GM21529 (cell line): ENCODE measurements around the gene CSAD.
"Not testable (repeated sequence)": the region's sequence is repeated elsewhere in the genome, so short reads cannot be mapped to it uniquely, and the experiment has no call there.

Source experiments
- ATAC-seq: cut with Tn5 transposase; IDR thresholded peaks from one replicate; pipeline ENCODE4 v1.9.1; 2021; ENCODE audit not compliant: unreplicated experiment

The CSAD gene

DNA sequence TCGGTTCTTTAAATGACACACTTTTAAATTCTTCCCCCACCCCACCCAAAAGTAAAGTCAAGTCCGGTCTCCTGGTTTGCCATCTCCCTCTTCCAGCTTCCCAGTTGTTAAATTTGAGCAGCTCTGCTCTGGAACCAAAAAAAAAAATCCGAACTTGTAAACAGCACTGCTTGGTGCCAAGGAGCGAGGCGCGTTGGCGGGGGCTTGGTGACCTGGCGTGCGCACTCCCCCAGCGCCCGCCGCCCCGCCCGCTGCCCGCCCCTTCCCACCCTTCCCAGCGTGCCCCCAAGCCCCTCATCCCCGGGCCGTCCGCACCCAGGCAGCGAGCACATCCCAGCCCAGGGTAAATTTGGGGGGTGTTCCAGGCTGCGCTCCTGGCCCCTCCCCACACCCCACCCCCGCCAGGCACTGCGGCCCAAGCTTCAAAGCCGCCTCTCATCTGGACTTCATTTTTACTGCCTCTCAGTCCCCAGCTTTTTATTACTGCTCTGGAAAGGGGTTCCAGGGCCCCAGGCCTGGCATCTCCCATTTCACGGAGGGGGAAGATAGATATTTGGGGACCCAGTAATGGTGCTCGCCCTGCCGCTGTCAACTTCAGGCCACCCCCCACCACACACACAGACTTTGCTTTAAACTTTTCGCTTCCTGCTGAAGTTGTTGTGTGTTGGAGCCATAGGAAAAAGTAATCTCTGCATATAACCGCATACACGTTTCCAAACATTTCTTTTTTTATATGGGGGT, 38.0 kb upstream of the CSAD start:
- ATAC-seq: no peak

DNA sequence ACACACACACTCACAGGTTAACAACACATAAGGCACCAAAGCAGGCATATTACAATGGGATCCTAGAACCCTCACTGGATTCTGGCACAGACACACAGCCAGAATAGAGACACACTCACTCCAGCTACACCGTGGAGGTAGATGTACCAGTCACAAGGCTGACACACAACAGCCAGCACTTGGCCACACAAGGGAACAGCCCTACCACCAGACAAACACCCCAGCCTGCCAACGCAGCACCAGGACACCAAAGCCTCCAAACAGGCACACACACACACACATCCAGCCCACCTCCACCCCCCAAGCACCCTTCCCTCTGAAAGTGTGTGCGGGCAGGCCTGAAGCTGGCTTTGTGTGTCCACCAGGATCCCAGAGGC, 37.2 kb upstream of the CSAD start:
- no peak for ATAC-seq

DNA sequence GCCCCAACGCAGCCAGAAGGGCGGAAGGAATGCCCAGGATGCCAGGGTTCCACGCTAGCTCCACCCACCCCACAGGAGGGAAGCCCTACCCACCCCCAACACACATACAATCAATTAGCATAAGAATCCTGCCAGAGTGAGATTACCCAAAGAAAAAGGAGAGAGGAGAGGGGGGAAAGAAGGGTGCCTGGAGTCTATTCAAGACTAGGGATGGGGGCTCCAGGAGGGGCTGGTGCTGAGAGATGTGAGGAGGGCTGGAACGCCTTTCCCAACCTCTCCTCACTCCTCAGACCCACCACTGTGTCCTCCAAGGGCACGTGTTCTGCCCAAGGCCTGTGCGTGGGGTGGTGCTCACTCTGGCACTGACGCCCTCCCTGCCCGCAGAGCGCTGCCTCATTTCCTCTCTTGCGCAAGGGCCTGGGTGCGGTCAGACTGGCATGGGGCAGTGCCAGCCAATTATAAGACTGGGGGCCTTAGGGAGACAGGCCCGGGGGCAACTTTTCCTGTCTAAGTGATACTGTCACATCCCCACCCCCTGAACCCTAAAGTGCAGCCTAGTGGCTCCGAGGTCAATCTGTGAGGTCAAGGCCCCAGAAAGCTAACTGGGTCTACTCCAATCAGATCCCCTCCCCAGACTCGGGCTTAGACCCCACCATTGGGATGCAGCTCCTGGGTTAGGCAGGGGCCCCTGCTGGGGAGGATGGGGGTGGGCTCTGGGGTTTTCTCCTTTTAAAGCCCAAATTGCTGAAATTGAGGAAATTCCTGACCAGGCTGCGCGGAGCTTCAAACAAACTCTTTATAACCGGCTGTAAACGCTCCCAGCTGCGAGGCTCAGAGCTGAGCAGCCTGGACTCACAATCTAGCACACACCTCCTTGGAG, 36.6 kb upstream of the CSAD start:
- no peak for ATAC-seq

DNA sequence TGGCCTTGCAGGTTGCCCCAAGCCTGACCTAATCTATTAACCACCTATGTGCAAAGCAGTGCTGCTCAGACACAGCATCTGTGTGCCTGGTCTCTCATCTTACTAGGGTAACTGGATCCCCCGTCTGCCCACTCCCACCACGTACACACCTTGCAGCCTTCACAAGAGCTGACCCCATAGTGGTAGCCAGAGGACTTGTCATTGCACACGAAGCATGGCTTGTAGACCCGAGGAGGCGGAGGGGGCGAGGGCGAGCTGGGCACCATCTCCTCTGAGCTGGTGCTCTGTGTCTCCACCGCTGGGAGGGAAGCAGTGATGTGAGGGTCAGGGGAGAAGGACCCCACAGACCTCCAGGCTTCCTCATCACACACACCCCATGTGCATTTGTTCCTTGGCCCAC, 34.8 kb upstream of the CSAD start:
- no peak for ATAC-seq

DNA sequence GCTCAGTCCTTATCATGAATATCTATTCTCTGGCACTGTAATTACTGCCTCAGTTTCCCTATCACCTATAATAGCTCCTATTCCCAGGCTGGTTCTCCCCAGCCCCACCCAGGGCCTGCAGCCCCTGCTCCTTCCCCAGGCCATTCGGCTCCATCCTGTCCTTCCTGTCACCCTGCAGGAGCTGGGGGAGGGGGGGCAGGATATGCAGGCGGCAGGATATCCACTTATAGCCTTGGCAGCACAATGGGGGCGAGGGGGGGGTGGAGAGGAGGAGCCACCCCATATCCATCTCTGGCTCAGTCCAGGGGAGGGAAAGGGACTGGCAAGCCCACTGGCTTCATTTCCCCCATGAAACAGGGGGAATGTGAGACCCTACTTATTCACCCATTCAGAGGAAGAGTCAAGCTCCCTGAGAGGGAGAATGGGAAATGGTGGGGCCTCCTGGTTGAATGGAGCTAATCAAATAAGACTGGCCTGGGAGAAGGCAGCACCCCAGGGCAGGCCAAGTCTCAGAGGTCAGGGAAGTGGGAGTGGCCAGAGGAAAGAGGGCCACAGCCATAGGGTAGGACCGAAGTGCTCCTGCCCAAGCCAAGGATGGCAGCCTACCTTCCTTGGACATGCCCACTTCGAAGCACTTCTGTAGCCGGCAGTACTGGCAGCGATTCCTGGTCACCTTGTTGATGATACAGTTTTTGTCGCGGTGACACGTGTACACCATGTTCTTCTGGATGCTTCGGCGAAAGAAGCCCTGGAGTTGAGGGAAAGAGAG, 34.1 kb upstream of the CSAD start:
- ATAC-seq: no peak

DNA sequence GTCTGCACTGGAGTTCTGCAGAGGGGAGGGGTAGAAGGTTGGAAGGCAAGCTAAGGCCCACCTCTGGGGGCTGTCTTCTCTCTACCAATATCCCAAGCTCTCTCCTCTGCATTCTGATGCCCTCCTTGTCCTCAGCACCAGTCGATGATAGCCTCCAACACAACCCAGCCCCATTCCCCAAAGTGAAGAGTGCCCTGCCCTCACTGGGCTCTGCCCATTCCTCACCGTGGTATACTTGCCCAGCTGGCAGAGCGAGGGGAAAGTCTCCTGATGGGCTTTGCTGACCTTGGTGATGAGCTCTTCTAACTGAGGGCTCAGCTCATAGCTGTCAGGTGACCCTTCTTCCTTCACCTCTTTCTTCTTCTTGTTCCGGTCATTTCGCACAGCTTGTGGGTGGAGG, 33.5 kb upstream of the CSAD start:
- no peak for ATAC-seq

DNA sequence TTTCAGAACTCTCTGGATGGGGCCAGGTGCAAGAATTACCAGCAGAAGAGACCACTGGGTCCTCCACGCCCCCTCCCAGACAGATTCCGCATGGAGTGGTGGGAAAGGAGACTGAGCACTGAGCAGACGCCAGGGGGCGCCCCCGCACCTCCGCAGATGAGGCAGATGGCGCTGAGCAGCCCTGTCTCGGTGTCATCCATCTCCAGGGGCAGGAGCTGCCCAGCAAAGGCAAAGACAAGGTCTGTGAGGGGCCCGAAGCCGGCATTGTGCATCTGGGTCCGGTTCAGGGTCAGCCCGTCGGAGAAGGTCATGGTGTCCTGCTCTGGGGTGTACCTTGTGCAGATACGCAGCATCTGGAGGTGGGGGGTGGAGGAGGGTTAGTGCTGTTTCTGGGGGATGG, 32.6 kb upstream of the CSAD start:
- ATAC-seq: no peak

DNA sequence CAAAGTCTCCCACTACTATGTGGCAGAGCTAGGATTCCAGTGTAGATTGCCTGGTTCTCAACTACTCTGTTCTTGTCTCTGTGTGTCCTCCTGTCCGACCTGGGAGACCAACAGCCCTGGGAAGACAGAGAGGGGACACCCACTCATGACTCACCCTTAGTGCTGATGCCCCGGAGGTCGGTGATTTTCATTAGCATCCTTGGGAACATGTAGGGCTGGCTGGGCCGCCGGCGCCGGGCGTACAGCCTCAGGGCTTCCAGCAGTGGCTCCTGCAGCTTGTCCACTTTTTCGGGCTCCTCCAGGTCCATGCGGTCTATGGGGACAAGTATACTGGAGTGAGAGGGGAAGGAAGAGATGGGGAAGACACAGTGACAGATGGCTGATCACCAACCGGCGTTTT, 32.2 kb upstream of the CSAD start:
- ATAC-seq: no peak

DNA sequence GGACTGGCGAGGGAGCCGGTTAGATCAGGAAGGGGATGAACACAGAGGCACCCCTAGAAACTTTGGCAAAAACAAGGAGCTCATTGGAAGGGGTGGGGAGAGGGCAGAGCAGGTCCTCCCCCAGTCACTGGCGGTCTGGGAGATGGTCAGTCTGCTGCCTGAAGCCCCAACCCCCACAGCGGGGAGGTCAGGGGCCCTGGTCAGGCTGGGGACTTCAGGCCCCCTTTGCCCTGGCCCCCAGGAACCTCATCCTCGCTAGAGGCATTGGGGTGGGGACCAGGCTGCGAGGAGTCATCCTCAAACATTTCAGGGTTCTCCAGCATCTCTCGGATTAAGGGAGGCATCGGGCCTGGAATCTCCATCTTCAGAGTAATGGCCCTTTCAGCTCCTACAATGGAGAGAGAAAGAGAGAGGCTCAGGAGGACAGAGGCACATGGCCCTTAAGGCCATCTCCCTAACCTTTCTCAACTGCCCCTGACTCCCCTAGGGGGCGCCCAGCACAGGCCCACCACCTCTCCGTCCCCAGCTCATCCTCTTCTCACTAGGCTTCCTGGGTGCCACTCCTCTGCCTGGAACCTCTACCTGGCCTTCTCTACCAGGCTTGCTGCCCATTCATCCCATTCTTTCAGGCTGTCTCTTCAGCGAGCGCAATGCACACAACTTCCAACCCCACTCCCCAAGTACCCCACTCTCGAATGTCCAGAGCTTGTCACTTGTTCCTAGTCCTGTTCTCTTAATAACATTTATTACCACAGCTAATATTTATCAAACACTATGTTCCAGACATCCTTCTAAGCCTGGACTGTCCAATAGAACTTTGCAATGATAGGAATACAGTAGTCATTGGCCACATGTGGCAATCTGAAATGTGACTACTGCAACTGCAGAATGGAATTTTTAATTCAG, 31.0 kb upstream of the CSAD start:
- no peak for ATAC-seq

DNA sequence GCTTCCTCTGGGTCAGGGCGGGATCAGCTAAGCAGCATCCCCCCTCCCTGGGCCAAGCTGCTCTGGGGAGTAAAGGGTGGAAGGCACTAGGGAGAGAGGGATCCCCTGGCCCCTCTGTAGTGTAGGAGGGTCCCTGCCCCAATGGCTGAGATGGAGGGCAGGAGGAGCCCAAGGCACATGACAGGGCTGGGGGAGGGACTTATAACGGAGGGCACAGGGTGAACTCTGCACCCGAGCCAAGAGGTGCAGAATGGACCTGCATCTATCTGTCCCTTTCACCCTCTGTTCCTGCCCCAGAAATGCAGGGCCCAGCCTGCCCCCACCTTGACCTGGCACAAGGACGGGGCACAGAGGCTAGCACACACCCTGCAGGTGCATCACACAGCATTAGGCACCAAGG, 30.1 kb upstream of the CSAD start:
- ATAC-seq: no peak

DNA sequence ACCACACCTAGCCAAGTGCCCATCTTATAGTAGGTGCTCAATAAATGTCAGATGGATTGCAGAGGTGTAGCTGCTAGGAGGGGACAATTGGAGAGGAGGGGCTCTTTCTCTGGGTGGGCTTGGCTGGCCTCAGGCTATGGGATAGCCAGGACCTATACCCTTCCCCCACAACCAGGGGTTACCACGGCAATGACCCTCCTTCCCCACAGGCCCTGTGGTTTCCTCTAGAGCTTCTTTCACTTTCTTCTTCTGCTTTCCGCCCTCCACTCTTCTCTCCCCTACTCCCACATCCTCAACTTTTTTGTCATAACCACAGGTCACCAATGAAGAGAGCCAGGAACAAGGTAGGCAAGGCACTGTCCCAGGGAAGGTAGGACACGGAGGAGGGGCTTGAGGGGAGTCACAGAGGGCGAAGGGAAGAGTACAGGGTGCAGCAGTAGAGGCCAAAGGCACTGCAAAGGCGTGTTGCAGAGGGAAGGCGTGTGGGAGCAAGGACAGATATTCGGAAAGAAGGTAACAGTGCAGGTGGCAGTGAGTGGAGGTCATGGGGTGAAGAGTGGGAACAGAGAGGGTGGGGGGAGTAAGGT, 28.2 kb upstream of the CSAD start:
- ATAC-seq: peak; percentile 40

DNA sequence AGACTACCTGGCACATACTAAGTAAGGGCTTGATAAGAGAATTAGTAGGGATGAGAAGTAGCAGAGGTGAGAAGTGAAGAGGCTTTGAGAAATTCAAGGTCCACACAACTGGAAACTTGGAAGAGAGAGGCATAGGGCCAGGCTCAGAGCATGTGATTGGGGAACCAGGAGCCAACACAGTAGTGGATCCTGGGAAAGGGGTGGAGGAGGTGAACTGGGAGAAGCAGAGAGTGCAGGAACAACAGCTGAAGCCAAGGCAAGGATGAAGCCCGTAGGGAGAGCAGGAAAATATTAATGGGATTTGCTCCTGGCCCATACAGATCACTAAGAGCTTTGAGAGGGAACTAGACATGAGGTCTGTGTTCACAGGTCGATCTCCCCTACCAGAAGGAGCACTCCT, 27.7 kb upstream of the CSAD start:
- ATAC-seq: no peak

DNA sequence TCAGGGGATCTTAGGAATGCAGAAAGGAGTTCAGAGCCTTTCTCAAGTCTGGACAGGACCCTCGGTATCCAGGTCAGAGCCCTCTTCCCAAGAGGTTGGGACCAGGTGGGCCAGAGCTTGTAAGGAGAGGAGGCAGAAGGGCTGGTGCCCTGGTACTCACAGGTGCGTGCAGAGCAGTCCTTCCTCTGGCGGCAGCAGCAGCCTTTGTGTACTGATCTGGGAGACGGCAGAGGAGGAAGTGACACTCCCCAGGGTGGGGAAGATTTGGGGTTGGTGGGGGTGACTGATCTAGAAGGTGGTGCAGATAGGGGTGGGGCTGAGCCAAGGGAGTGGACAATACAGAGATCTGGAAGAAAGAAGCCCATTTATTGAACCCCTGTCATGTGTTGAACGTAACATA, 26.3 kb upstream of the CSAD start, which contains the start of gene ITGB7:
Gene ITGB7, minus strand, starts transcription at position 210 of the 400 bp plus-strand sequence. CDS start 6,808 bp downstream, outside the sequence.
- peak; percentile 46 for ATAC-seq

DNA sequence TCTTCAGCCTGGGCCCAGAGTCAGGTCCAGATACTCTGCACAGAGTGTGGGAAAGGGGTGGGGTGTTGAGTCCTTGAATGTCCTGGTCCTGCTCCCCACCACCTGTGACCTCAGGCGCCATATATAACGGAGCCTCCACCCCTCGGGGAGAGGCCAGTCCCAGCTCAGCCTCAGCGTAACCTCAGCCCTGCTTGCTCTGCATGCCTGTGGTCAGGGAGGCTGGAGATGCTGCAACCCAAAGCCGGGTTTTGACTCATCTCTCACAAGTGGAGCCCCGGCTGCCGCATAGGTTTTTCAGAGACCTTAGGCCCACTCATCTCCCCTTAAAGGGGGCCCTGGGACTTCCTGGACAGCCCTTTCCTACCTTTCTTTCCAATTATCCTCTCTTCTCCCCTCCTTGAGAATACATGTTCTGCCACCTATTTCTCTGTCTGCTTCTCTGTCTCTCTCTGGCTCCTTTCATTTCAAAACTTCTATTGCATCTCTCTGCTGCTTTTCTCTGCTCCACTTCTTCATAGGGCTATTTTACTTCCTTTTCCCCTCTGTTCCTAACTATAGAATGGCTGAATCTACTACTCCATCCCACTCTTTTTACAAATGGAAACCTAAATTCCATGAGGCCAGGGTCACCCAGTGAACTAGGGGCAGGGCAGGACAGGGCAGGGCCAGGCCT, 25.2 kb upstream of the CSAD start:
- ATAC-seq: peak; percentile 71

DNA sequence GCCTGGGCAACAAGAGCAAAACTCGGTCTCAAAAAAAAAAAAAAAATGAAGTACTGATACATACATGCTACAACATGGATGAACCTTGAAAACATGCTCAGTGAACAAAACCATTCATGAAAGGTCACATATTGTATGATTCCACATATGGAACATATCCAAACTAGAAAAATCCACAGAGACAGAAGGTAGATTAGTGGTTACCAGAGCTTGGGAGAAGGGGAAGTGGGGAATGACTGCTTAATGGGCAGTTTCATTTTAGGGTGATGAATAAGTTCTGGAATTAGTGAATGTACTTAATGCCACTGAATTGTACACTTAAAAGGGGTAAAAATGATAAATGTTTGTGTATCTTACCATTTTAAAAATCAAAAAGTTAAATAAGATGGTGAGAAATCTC, 23.6 kb upstream of the CSAD start:
- ATAC-seq: no peak

DNA sequence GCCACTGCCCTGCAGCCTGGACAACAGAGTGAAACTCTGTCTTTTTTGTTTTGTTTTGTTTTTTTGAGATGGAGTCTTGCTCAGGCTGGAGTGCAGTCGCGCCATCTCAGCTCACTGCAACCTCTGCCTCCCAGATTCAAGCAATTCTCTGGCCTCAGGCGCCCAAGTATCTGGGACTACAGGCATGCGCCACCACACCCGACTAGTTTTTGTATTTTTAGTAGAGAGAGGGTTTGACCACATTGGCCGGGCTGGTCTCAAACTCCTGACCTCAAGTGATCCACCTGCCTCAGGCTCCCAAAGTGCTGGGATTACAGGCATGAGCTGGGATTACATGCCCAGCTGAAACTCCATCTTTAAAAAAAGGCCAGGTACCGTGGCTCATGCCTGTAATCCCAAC, 21.6 kb upstream of the CSAD start:
- not testable (repeated sequence) for ATAC-seq

DNA sequence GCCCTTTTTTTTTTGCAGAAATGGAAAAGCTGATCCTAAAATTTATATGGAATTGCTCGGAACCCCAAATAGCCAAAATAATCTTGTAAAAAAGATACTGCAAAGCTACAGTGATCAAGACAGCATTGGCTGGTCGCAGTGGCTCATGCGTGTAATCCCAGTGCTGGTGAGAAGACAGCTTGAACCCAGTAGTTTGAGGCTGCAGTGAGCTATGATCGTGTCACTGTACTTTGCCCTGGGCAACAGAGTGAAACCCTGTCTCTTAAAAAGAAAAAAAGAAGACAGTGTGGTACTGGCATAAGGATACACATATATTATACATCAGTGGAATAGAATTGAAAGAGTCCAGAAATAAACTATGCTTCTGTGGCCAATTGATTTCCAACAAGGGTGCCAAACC, 20.9 kb upstream of the CSAD start:
- no peak for ATAC-seq

DNA sequence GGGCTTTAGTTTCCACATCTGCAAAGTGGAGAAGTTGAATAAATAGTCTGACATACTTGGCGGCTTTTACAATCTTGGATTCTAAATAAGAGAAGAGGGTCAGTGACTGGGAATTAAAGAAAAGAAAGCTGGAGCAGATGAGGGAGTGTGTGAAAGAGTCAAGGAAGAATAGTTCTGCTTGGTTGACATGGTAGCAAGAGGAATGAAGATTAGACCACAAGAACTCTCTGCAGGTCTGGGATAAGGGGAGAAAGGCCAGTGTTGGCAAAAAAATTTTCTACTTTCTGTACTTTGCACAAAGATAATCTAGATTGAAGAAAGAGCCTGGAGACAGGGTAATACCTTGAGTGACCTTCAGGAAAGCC, 20.4 kb upstream of the CSAD start:
- ATAC-seq: no peak

DNA sequence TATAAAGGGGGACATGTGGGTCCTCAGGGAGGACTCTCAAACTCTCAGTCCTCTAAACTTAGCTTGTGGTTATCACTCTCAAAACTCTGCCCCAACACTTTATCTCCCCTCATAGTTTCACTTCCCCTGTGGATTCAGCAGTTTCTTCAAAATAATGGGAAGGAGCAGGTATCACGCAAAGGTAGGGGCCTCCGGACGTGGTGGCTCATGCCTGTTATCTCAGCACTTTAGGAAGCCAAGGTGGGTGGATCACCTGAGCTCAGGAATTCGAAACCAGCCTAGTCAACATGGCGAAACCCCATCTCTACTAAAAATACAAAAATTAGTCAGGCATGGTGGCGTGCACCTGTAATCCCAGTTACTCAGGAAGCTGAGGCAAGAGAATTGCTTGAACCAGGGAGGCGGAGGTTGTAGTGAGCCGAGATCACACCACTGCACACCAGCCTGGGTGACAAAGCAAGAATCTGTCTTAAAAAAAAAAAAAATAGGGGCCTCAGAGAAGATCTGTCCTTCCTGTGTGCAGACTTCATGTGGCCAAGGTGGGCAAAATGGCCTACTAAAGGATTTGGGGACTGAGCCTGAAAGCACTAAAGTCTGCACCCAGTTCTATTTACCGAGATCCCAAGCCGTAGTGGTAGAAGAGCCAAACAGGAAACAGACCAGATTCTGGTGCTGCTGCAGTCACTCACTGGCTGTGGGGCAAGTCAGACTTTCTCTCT, 19.9 kb upstream of the CSAD start:
- peak; percentile 54 for ATAC-seq
